Spleen (tissue), 11 donors: ENCODE measurements around the gene FAM47E. TPM values are rescaled to one million over a fixed set of nuclear protein-coding genes. Genes with fewer than 3 reads are reported as not detected.
A peak's percentile ranks its signal among the peaks of the same experiment; 100 is the strongest.

Experiments used
- DNase-seq: peaks from one replicate; pipeline ENCODE4 v3.0.0-alpha.2; 2020
- H3K27ac ChIP-seq, 8 donors: fragments of 200-600 bp; sonication (generic) in 7 of 8; 1 replicate in 4 of 8; 2 replicates in 4 of 8; pipeline versions ENCODE4 v1.5.0 to v1.8.0; 2016 to 2021; ENCODE audit warnings: inconsistent platforms in 4 of 8, mild to moderate bottlenecking in 4 of 8, moderate library complexity in 1 of 8
- H3K27me3 ChIP-seq, 7 donors: fragments of 200-600 bp; sonication (generic) in 6 of 7; replicated peaks in 1 of 7; 1 replicate in 4 of 7; 2 replicates in 3 of 7; pipeline versions ENCODE4 v1.5.0 to v1.8.0; 2016 to 2021; ENCODE audit warnings: inconsistent platforms in 3 of 7, mild to moderate bottlenecking in 1 of 7
- H3K36me3 ChIP-seq, 6 donors: fragments of 200-600 bp; sonication (generic) in 5 of 6; 1 replicate in 4 of 6; 2 replicates in 2 of 6; pipeline versions ENCODE4 v1.5.0 to v1.8.0; 2016 to 2021; ENCODE audit warnings: inconsistent platforms in 2 of 6
- H3K4me1 ChIP-seq, 6 donors: fragments of 200-600 bp; sonication (generic) in 5 of 6; 1 replicate in 3 of 6; 2 replicates in 3 of 6; pipeline versions ENCODE4 v1.5.0 to v1.8.0; 2016 to 2021; ENCODE audit warnings: inconsistent platforms in 3 of 6
- H3K4me3 ChIP-seq, 8 donors: fragments of 200-600 bp; sonication (generic) in 7 of 8; 1 replicate in 4 of 8; 2 replicates in 4 of 8; pipeline versions ENCODE4 v1.5.0 to v1.8.0; 2016 to 2021; ENCODE audit warnings: inconsistent platforms in 4 of 8, mild to moderate bottlenecking in 4 of 8, moderate library complexity in 2 of 8
- H3K9me3 ChIP-seq, 8 donors: fragments of 200-600 bp; sonication (generic) in 7 of 8; 1 replicate in 4 of 8; 2 replicates in 4 of 8; pipeline versions ENCODE4 v1.5.0 to v1.8.0; 2016 to 2021; ENCODE audit warnings: inconsistent platforms in 4 of 8
- CTCF ChIP-seq, 11 experiments: fragments of 200-600 bp in 7 of 11; fragments of 450-650 bp in 4 of 11; sonication (generic) in 4 of 11; IDR thresholded peaks in 8 of 11; conservative IDR thresholded peaks in 3 of 11; 1 replicate in 7 of 11; 2 replicates in 4 of 11; pipeline versions ENCODE4 v1.4.0 to v1.8.0; 2016 to 2021; ENCODE audit warnings: antibody characterized with exemption in 11 of 11, inconsistent platforms in 4 of 11, mild to moderate bottlenecking in 1 of 11
- POLR2A ChIP-seq, 3 donors: fragments of 450-650 bp; IDR thresholded peaks; one replicate each; pipeline ENCODE4 v1.5.1; 2017; ENCODE audit warnings: antibody characterized with exemption in 3 of 3, mild to moderate bottlenecking in 1 of 3
- POLR2AphosphoS5 ChIP-seq, 3 donors: sonication (generic); formaldehyde crosslinking; IDR thresholded peaks; one replicate each; pipeline ENCODE4 v1.5.1; 2017; ENCODE audit warnings: antibody characterized with exemption in 3 of 3
- WGBS, 5 donors: extraction: QIAGEN DNeasy Blood & Tissue Kit in 3 of 5; methylation state at CpG; one replicate each; pipeline versions ENCODE4 v1.1.5 to v1.1.7; 2013 to 2018; 5-methylcytosine and 5-hydroxymethylcytosine counted together
- intact Hi-C: fragments of 100-400 bp; cut with DNase I; formaldehyde crosslinking; loops from one replicate; pipeline ENCODE4 v1.15.0; 2023; ENCODE audit warnings: low total_unique reads
- polyA plus RNA-seq, 3 donors: library from polyadenylated mRNA; stranded (reverse); fragments of 200-250 nt; gene quantifications; one replicate each; pipeline ENCODE4 v1.2.1, GENCODE V29; 2013
- total RNA-seq, 7 donors: library from RNA; depleted of rRNA in 3 of 7; stranded (reverse); fragments of >200 nt in 3 of 7; fragmentation: NEBNext Ultra II Directional in 4 of 7; extraction: Animal tissue kit (Norgen Biotek cat#: 25700) in 4 of 7; gene quantifications; one replicate each; pipeline versions ENCODE4 v1.1.0 to v1.2.1, GENCODE V29; 2016 to 2021
- donor health status: healthy with polysubstance abuse.
- donor health status: DM: no; HTN: no; CAD: no; lungs with moderate emphysema.
- donor health status: DM: no; HTN: no; CAD: no.
- donor health status: Bipolar disorder and iron deficiency.
- donor health status: healthy.
- donor health status: DM: no; HTN: no; CAD: no.
- donor health status: DM: yes; HTN: yes; CAD: no.

The FAM47E gene
- total and polyA plus RNA-seq, 10 donors: 0.66 to 6.2 (median 2.1) TPM

- peaks cover 0 to 6% (median 0%) of the 10 kb centered on the region in 6 donors for H3K36me3 ChIP-seq
- peaks cover 31 to 100% (median 65%) of the 10 kb centered on the region in 6 donors for H3K4me1 ChIP-seq
- H3K9me3 ChIP-seq: no peaks in the 10 kb centered on the region
- no peaks in the 10 kb centered on the region for H3K27me3 ChIP-seq
- H3K4me3 ChIP-seq: no peak overlapping the region
- DNase-seq: no peak
- 75 to 87% (median 85%) methylated on average over 7 of the region's 7 CpGs for WGBS, 5 donors
- TF ChIP-seq CTCF (IDR thresholded peaks at IDR 0.05 in 8 of 11, conservative IDR thresholded peaks at IDR 0.05 in 3 of 11) (no peak), POLR2AphosphoS5 (IDR thresholded peaks at IDR 0.05) (no peak), POLR2A (IDR thresholded peaks at IDR 0.05) (no peak)
- H3K27ac ChIP-seq: peak overlapping the region in 4 of 8 donors; percentile 95 to 97 (median 96)
- intact Hi-C loops: no loop called here
These were observed 45.1 kb upstream of the FAM47E start for GRCh38 chr4:76206222-76206942.

GRCh38 chr4:76207549-76207948 is 44.0 kb upstream of the FAM47E start:
- no peak for DNase-seq
- peak overlapping the region in 7 of 8 donors; percentile 72 to 97 (median 96) for H3K27ac ChIP-seq
- H3K27me3 ChIP-seq: no peaks in the 10 kb centered on the region
- TF ChIP-seq CTCF (IDR thresholded peaks at IDR 0.05 in 8 of 11, conservative IDR thresholded peaks at IDR 0.05 in 3 of 11) (no peak), POLR2A (IDR thresholded peaks at IDR 0.05) (no peak), POLR2AphosphoS5 (IDR thresholded peaks at IDR 0.05) (no peak)
- peaks cover 42 to 100% (median 77%) of the 10 kb centered on the region in 6 donors for H3K4me1 ChIP-seq
- peaks cover 0 to 6% (median 0%) of the 10 kb centered on the region in 6 donors for H3K36me3 ChIP-seq
- peak overlapping the region in 2 of 8 donors; percentile 23 to 49 for H3K4me3 ChIP-seq
- intact Hi-C loops: no loop called here
- H3K9me3 ChIP-seq: no peaks in the 10 kb centered on the region

GRCh38 chr4:76208005-76208765 is 43.3 kb upstream of the FAM47E start:
- DNase-seq: peak; percentile 79
- H3K27me3 ChIP-seq: no peaks in the 10 kb centered on the region
- no peaks in the 10 kb centered on the region for H3K9me3 ChIP-seq
- WGBS, 5 donors: 25 to 31% (median 29%) methylated on average over 9 of the region's 9 CpGs
- H3K36me3 ChIP-seq: peaks cover 0 to 6% (median 0%) of the 10 kb centered on the region in 6 donors
- H3K4me3 ChIP-seq: peak overlapping the region in 4 of 8 donors; percentile 4 to 49 (median 16)
- H3K27ac ChIP-seq: peak overlapping the region; percentile 22 to 97 (median 96)
- H3K4me1 ChIP-seq: peaks cover 42 to 100% (median 82%) of the 10 kb centered on the region in 6 donors
- TF ChIP-seq POLR2A (IDR thresholded peaks at IDR 0.05) (peak in 1 of 3 donors; percentile 48), CTCF (IDR thresholded peaks at IDR 0.05 in 8 of 11, conservative IDR thresholded peaks at IDR 0.05 in 3 of 11) (no peak), POLR2AphosphoS5 (IDR thresholded peaks at IDR 0.05) (peak in 2 of 3 donors; percentile 76 to 85)
- intact Hi-C loops: no loop called here

GRCh38 chr4:76209881-76210280 is 41.6 kb upstream of the FAM47E start:
- peak overlapping the region in 1 of 8 donors; percentile 82 for H3K4me3 ChIP-seq
- intact Hi-C loops: no loop called here

More at GRCh38 chr4:76209881-76210280, 41.6 kb upstream of the FAM47E start:
- Histone ChIP-seq H3K9me3 (no peaks in the 10 kb centered on the region), H3K4me1 (peaks cover 50 to 94% (median 85%) of the 10 kb centered on the region in 6 donors), H3K27ac (peak overlapping the region; percentile 58 to 97 (median 96)), H3K27me3 (no peaks in the 10 kb centered on the region), H3K36me3 (peaks cover 0 to 6% (median 0%) of the 10 kb centered on the region in 6 donors)
- TF ChIP-seq POLR2AphosphoS5 (IDR thresholded peaks at IDR 0.05): no peak
- no peak for DNase-seq
- 46 to 73% (median 64%) methylated on average over 4 of the region's 4 CpGs for WGBS, 5 donors
